OCI-LY3 (cell line): ENCODE results near the gene PDE4D.

ENCODE experiments used
- H2AFZ ChIP-seq: fragments of 200-600, 300-600 bp; shearing (Covaris generic); 2 replicates; pipeline ENCODE4 v1.6.0; 2014; ENCODE audit warnings: antibody characterized with exemption, low read depth, low read length
- H3K27ac ChIP-seq: fragments of 200-600, 300-600 bp; sonication (generic); 2 replicates; pipeline ENCODE4 v1.5.1; 2014; ENCODE audit warnings: mild to moderate bottlenecking, low read length, moderate library complexity, mixed read lengths
- H3K27me3 ChIP-seq: fragments of 200-600, 300-600 bp; sonication (generic); 2 replicates; pipeline ENCODE4 v1.6.1; 2014; ENCODE audit warnings: low read depth, low read length, mixed read lengths
- H3K36me3 ChIP-seq: fragments of 200-600, 300-600 bp; sonication (generic); replicated peaks from 2 replicates; pipeline ENCODE3; 2014; ENCODE audit warnings: low read depth, low read length, mixed read lengths
- H3K4me1 ChIP-seq: fragments of 300-600, 200-600 bp; sonication (generic); 2 replicates; pipeline ENCODE4 v1.6.1; 2014; ENCODE audit warnings: low read length, mixed read lengths
- H3K4me2 ChIP-seq: fragments of 200-600, 300-600 bp; sonication (generic); 2 replicates; pipeline ENCODE4 v1.6.1; 2014; ENCODE audit warnings: low read length, mixed read lengths
- H3K4me3 ChIP-seq: fragments of 300-600, 200-600 bp; sonication (generic); 2 replicates; pipeline ENCODE4 v1.5.1; 2014; ENCODE audit warnings: antibody characterized with exemption, mild to moderate bottlenecking, low read length, moderate library complexity
- H3K79me2 ChIP-seq: fragments of 300-600, 200-600 bp; shearing (Covaris generic); 2 replicates; pipeline ENCODE4 v1.6.1; 2014; ENCODE audit warnings: mild to moderate bottlenecking, low read length, mixed read lengths
- H3K9ac ChIP-seq: fragments of 300-600, 200-600 bp; shearing (Covaris generic); 2 replicates; pipeline ENCODE4 v1.6.0; 2014; ENCODE audit warnings: mild to moderate bottlenecking, low read length, moderate library complexity
- H3K9me3 ChIP-seq: fragments of 200-600, 300-600 bp; shearing (Covaris generic); 2 replicates; pipeline ENCODE4 v1.6.1; 2014; ENCODE audit warnings: low read length, mixed read lengths; ENCODE audit not compliant: insufficient read depth
- H4K20me1 ChIP-seq: fragments of 200-600, 300-600 bp; sonication (generic); 2 replicates; pipeline ENCODE4 v1.6.1; 2016; ENCODE audit warnings: low read length, mixed read lengths; ENCODE audit not compliant: insufficient read depth
- EZH2phosphoT487 ChIP-seq: fragments of 200-600 bp; shearing (Covaris generic); IDR thresholded peaks from 2 replicates; pipeline ENCODE4 v1.6.1; 2018; ENCODE audit warnings: antibody characterized with exemption, mixed run types, low read depth
- TF ChIP-seq, protein P1 (sequence below): fragments of 200-600, 300-600 bp; sonication (generic); IDR thresholded peaks from 2 replicates; pipeline ENCODE4 v1.5.1; 2014; ENCODE audit warnings: antibody characterized with exemption, low read length, low read depth

The PDE4D gene

DNA sequence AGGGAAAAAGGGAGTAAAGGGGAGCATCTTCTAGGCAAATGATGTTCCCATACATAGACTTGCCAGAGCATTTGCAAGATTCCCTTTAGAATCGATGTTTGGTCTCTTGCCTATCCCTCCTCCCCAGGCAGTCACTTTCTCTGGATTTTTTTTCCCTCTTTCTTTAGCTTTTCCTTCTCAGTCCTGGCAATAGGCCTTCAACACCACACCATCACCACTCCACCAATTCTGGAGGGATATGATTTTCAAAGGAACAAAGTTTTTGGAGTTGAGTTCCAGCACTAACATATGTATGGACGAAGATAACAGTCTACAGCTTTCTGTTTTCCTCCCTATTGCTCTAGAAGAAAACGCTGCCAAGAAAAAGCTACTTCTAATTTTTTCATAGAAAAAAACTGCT, 377.4 kb downstream of the PDE4D start:
- Histone ChIP-seq H3K36me3 (no peaks in the 10 kb centered on the region), H4K20me1 (no peaks in the 10 kb centered on the region), H3K4me3 (no peak overlapping the region), H3K4me2 (no peak overlapping the region), H3K27me3 (no peaks in the 10 kb centered on the region), H3K9me3 (no peaks in the 10 kb centered on the region), H2AFZ (no peak overlapping the region), H3K9ac (no peak overlapping the region), H3K79me2 (no peaks in the 10 kb centered on the region), H3K27ac (no peak overlapping the region), H3K4me1 (no peaks in the 10 kb centered on the region)
- TF ChIP-seq, protein P1, sequence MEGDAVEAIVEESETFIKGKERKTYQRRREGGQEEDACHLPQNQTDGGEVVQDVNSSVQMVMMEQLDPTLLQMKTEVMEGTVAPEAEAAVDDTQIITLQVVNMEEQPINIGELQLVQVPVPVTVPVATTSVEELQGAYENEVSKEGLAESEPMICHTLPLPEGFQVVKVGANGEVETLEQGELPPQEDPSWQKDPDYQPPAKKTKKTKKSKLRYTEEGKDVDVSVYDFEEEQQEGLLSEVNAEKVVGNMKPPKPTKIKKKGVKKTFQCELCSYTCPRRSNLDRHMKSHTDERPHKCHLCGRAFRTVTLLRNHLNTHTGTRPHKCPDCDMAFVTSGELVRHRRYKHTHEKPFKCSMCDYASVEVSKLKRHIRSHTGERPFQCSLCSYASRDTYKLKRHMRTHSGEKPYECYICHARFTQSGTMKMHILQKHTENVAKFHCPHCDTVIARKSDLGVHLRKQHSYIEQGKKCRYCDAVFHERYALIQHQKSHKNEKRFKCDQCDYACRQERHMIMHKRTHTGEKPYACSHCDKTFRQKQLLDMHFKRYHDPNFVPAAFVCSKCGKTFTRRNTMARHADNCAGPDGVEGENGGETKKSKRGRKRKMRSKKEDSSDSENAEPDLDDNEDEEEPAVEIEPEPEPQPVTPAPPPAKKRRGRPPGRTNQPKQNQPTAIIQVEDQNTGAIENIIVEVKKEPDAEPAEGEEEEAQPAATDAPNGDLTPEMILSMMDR: no peak
- no peak for TF ChIP-seq EZH2phosphoT487

DNA sequence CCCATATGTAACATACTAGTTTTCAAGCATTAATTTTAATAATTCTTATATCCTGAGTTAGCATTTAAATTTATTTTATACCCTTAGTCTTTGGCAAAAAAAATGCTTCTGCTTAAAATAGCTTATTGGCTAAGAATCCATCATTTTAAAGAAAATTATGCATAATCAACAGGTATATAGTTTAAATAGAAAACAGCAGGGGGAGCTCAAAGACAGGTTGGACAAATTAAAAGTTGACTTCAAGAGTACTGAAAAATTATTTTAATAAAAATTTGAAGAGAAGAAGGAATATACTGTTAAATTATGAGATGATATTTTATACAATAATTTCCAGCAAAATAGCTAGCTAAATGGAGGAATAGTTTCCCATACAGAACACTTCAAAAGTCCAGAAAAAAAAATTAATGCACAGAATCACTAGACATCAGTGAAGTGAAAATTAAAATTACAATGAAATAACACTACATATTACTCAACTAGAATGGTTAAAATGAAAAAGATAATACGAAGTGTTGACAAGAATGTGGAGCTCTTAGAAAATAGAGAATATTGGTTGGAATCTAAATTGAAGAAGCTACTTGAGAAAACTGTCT, 387.1 kb downstream of the PDE4D start:
- H3K4me1 ChIP-seq: no peaks in the 10 kb centered on the region
- no peaks in the 10 kb centered on the region for H3K9me3 ChIP-seq
- H3K27ac ChIP-seq: no peak overlapping the region
- no peaks in the 10 kb centered on the region for H3K36me3 ChIP-seq
- no peaks in the 10 kb centered on the region; the same call in 1 of the 2 replicates for H3K27me3 ChIP-seq
- no peak overlapping the region for H2AFZ ChIP-seq
- no peak overlapping the region for H3K9ac ChIP-seq
- no peaks in the 10 kb centered on the region for H4K20me1 ChIP-seq
- TF ChIP-seq EZH2phosphoT487: no peak
- TF ChIP-seq, protein P1: peak; percentile 34; the same call in 1 of the 2 replicates
- H3K4me3 ChIP-seq: no peak overlapping the region
- H3K4me2 ChIP-seq: no peak overlapping the region
- H3K79me2 ChIP-seq: no peaks in the 10 kb centered on the region

DNA sequence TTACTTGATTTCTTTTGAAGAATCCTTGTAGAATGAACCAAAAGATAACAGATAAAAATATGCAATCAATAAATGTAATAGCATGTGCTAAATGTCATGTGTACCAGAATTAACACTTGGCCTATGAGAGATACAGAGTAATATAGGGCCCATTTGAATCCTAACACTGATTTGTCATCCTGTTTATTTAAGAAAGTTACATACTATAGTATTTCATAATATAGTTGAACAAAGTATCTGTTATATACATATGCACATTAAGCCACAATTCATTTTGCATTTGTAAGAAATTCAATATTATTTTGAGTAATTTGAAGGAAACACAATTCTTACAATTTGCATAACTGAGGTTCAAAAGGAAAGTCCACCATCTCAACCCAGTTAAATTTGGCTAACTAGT, 389.5 kb downstream of the PDE4D start:
- no peak overlapping the region for H3K4me2 ChIP-seq
- no peaks in the 10 kb centered on the region for H3K4me1 ChIP-seq
- no peaks in the 10 kb centered on the region; the same call in 1 of the 2 replicates for H3K27me3 ChIP-seq
- H4K20me1 ChIP-seq: no peaks in the 10 kb centered on the region
- H3K4me3 ChIP-seq: no peak overlapping the region
- no peak for TF ChIP-seq EZH2phosphoT487
- TF ChIP-seq, protein P1: no peak
- H3K9ac ChIP-seq: no peak overlapping the region
- no peaks in the 10 kb centered on the region for H3K79me2 ChIP-seq
- H3K9me3 ChIP-seq: no peaks in the 10 kb centered on the region
- H3K27ac ChIP-seq: no peak overlapping the region
- no peaks in the 10 kb centered on the region for H3K36me3 ChIP-seq
- H2AFZ ChIP-seq: no peak overlapping the region

DNA sequence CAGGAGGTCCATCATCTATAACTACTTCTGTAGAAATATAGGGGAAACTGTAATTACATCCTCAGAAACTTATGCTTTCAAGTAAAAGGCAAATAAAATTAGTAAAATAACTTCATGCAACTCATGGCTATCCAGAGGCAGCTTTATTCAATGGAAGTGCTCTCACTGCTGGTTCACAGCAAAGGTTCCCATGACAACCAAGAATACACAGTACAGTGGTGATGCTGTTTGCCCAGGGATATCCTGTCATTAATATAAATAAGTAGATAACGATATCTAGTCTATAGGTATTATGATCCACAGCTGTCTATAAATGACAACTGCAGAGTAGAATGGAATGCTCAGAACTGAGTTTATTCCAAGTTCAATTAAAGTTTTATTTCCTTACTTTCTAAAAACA, 390.3 kb downstream of the PDE4D start:
- Histone ChIP-seq H3K9ac (no peak overlapping the region), H3K4me2 (no peak overlapping the region)

More for the DNA sequence above, 390.3 kb downstream of the PDE4D start:
- Histone ChIP-seq H3K27me3 (no peaks in the 10 kb centered on the region; the same call in 1 of the 2 replicates), H3K36me3 (no peaks in the 10 kb centered on the region), H3K9me3 (no peaks in the 10 kb centered on the region), H3K4me3 (no peak overlapping the region), H4K20me1 (no peaks in the 10 kb centered on the region), H3K79me2 (no peaks in the 10 kb centered on the region), H3K27ac (no peak overlapping the region), H2AFZ (no peak overlapping the region), H3K4me1 (no peaks in the 10 kb centered on the region)
- TF ChIP-seq, protein P1: no peak
- TF ChIP-seq EZH2phosphoT487: no peak
